AG08396 (cell line): Measurements from ENCODE around the gene CBLN1.
"Not testable (repeated sequence)": the region's sequence is repeated elsewhere in the genome, so short reads cannot be mapped to it uniquely, and the experiment has no call there.

Experiments used
- DNase-seq: peaks from one replicate; pipeline ENCODE4 v3.0.0; 2012; ENCODE audit warnings: low spot score, mixed read lengths

The CBLN1 gene

DNA sequence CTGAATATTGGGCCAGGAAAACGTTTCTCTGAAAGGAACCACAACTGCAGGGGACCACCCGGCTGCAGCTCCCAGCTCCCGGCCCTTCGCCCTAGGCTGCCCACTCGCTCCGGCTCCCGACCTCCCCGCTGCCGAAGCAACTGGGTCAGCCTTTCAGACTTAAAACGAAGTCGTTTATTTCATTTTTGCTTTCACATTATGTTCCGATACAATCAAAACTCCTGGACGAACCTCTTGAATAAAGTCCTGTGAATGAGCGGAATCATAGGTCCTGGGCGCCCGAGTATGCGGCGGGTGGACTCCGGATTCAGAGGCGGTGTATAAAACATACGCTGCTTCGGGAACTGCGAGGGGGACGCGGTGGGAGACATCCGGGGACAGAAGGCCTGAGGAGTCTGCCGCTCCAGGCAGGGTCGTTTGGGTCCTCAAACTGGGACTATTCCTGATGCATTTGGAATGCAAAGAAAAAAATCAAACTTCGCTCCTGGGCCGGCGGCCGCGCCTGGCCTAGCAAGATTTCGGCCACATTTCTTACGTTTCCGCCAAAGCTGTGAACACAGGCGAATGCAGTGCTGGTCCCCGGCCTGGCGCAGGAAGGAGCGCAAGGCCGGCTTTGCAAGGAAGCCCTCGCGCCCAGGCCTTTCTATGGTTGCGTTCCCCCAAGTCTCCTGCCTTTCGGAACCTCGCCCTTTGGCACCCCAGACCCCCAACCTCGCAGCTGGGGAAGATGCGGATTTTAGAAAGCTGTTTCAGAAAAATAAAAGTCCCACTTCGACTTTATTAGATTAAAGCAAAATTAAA, 3.7 kb downstream of the CBLN1 start:
- DNase-seq: no peak

DNA sequence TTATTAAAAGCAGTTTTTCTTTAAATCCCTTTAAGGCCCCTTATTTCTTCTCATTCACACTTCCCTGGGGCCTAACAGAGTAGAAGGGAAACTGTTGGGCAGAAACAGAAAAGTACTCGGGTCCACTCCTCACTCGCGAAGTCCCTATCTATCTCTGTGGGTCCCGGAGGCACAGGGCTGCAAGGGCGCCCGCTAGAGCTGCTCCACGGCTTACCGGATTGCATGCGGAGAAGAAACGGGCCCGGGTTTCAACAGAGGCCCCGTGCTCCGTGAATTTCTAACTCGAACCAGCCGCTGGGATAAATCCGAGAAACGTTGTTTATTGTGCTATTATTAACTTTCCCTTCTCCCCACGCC, 4.3 kb downstream of the CBLN1 start:
- DNase-seq: no peak

DNA sequence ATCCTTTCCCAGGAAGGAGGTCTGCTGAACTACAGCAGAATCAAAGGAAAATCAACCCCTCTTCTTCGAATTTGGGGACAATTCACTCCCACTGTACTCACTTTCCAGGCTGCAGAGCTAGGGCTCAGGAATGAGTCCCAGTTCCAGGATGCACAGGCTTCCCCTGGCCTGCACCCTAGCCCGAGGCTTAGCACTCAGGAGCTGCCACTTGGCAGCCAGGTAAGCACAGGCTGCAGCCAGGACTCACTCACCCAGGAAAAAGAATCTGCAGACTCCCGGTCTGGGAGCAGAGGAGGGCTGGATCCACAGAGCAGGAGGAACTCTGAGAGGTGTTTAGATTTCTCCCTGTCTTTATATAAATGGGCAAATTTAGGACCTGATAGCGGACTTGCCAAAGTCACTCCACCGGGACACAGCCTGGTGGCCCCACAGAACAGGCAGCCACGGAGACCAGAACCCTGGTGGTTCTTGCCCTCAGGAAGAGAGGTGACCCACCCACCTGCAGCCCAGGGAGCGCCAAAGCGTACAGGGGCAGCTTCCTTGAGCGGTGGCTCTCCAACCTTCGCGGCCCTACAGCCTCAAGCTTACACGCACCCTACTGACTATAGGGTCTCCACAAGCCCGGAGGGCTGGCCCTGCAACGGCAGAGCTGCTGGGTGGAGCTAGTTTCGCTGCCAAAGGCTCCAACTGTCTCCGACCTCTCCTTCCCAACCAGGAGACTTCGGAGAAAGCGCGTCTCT, 4.8 kb downstream of the CBLN1 start:
- DNase-seq: no peak

DNA sequence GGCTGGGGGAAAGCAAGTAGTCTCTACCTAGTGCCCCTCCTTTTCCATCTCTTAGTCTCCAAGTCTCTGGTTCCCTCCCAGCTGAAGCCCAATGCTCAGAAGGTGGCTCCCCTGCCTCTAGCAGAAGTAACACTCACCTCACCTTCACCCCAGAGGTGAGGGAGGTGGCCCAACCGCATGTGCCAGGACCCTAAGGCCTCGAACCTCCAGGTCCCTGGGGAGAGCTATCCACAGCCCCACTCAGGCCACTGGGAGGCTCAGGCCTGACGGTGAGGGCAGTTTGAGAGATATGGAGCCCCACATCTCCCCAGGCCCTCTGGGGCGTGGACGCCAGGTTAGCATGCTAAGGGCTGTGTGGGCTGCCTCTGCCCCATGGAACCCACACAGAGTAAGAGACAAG, 5.8 kb downstream of the CBLN1 start:
- no peak for DNase-seq

DNA sequence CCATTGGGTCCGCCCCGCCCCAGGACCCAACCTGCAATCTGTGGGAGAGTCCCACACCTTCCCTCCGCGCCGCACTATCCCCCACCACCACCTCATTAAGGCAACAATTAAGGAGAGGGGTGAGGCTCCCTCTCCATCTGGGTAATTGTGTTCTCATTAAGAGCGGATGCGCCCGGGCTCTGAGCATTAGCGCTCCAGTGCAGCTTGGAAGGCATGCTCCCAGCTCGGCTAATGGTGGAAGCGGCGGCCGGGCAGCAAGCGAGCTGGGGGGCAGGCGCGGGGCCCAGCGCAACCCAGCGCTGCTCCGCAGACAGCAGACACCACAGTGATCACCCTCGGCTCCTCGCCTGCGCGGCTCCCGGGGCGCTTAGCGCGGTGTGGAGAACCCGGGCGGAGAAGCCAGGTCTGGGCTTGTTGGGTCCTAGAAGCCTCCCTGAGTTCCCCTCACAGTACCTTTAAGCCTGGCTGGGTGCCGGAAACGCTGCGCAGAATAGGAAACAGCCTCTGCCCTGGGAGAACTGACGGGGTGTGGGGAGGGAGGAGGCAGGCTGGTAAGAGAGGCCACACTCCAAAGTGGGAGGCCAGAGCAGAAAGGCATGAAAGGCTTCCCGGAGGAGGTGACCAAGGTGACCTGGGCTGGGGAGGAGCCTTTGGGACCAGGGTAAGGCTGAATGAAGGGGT, 6.4 kb downstream of the CBLN1 start:
- no peak for DNase-seq

DNA sequence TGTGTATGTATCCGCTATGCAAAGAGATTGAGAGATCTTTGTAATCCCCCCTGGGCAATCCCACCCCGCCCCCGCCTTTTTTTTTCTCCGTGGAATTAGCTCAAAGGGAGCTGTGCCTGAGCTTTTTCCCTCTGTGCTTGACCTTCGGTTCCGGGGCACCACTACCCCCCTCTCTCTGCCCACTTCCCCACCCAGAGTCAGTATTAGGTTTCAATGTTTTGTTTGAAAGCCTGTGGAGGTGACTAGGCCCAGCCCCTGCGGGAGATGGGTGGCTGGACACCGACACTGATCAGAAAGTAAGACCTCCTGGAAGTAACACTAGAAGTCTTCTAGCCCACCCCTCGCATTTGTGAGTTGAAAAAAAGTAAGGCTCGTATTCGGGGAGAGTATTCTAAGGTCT, 7.0 kb downstream of the CBLN1 start:
- no peak for DNase-seq

DNA sequence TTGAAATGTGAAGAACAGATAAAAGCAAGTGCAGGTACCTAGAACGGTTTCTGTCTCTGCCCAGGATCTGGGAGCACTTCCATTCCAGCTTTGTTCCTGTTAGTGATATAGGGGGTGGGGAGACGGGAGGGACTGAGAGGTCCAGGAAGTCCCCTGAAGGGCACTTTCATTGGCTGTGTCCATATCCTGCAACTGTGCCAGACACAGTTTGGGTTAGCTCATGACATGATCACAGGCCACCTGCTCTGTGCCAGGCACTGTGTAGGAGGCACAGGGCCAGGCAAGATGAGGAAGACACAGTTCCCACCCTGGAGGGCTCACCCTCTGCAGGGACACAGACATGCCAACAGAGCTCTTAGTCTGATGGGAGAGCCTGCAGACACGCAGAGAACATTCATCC, 7.9 kb downstream of the CBLN1 start:
- DNase-seq: no peak

DNA sequence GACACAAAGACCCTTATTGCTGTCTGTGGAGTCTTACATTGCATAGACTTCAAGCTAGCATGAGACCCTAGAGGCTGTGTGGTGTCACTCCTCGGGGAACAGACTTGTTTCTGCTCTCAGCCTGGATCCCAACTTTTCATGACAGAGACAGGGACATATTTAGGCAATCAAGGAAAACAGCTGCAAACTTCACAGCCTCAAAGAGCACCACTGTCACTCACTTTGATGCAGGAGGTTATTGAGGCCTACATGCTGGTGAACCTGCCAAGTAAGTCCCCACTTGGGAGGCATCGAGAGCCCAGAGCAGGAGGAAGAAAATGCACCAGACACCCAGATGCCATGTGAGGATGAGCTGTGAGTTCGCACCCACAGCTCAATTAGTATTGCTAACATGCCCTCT, 10.3 kb downstream of the CBLN1 start:
- no peak for DNase-seq

DNA sequence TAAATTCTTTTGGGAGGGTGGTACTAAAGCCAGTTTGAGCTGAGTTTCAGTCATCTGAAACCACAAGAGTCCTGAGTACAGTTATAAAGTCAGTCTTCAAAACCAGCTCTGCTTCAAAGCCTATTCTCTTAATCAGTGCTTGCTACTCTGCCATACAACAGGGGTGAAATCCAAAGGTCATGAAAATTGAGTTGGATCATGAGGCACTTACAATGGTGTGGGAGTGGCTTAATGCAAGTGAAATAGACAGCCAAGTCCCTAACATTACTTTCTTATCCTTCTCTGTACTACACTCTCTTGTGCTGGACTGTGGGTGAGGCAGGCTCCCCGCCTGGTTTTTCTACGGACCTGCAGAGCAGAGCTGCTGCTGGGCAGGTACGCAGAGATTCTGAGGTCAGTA, 12.4 kb downstream of the CBLN1 start:
- DNase-seq: no peak

DNA sequence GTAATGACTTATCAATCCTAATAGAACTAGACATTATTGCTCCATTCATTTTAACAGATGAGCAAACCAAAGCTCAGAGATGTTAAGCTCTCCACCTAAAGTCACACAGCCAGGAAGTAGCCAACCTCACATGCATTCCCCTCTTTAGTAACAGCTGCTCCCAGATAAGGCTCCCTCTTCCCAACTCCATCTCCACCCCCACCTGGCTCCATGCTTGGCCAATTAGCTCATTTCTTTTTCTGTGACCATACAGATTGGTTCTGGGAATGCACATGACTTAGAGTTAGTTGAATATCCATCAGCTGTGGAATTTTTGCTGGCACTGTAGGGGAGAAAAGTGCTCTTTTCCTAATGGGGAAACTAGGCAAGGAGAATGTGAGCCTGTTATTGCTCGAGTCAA, 13.0 kb downstream of the CBLN1 start:
- DNase-seq: no peak

DNA sequence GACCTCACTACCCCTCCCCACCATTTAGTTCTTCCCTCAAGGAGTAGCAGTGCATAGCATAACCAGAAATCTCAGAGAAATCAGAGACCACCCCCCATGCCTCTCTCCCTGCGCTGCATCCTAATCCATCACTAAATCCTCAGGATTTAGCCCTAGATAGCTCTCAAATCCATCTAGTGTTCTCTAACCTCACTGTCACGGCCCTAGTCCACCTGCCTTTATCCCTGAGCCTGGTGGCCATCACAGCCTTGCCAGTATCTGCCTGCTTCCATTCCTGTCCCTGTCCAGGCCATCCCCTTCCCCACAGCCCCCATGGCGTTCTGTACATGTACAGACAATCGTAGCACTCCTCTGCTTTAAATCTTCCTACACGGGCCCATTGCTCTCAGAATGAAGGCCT, 19.1 kb downstream of the CBLN1 start:
- DNase-seq: no peak

DNA sequence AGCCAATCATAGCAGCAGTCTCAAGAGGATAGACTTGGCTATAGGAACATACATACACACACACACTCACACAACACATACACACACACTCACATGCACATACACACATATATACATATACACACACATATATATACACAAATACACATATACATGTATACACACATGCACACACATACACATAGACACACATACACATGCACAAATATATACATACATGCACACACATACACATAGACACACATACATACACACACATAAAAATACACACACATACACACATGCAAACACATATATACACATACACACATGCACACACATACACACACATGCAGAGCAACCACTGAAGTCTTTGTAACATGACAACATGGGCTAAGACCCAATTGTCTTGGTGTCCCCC, 19.7 kb downstream of the CBLN1 start:
- no peak for DNase-seq

DNA sequence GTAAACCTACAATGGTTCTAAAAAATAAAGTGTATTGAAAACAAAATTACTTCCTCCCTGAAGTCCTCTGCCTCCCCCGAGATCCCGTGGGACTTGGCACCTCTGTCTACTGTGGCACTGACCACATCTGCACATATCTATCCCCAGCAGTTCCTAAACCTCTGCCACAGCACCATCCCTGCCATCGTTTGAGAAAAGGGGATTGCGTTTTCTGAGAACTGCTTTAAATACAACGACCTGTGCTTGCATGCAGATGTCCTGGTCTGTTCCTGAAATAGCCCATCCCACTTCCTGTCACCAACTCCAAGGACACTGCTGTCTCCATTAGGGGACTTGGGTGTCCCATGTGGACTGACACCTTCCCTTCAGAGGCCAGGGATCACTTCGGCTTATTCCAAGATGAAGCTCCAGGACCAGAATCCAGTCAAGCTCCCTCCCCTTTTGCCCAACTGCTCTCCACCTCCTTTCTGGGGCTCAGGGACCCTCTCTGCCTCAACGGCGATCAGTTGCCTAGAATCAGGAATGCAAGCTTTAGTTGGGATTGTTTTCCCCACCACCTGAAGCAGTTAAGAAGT, 20.6 kb downstream of the CBLN1 start:
- no peak for DNase-seq

DNA sequence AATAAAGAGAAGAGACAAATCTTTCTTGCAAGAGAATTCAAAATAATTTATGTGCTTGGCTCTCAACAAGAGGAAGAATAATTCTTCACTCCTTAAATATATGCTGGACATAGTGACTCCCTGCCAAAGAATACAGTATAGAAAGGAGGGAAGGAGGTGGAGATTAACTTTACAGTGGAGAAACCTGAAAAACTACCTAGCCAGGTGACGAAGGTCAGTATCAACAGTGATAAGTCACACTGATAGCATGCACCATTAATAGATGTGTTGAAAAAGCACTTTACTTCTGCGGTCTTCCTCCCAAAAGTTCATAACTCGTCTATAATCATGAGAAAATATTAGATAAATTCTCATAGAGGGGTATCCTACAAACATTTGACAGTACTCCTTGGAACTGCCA, 21.4 kb downstream of the CBLN1 start:
- DNase-seq: no peak

DNA sequence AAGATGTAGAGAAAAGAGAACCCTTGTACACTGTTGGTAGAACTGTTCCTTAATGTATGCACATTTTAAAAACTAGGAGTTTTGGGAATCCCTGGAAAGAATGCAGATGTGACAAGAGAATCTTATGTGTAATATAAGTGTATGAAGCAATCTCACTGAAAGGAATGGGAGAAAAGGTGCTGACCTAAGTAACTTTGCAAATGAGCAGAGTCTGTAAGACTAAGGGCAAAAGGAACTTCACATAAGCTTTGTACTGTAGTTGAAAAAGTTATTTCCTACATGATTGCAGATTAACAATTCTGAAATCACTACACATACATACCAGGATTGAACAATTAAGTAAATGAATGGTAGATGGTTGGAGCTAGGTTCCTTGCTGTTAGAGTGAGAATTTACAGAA, 22.3 kb downstream of the CBLN1 start:
- no peak for DNase-seq

DNA sequence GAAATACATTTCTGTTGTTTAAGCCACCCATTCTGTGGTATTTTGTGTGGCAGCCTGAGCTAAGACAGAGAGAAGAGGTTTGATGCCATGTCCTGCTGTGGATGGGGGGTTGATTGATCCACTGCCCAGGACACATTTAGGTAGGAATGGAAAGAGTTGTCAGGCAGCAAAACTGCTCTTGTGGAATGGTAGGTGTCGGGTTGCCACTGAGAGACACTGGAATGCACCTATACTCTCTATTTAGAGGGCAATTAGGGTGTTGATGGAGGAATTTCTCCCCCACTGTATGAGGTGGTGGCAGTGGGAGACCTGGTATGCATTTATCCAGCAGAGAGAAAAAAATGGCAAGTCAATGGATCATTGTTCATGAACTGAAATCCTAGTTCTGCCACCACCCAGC, 30.9 kb downstream of the CBLN1 start:
- DNase-seq: no peak

DNA sequence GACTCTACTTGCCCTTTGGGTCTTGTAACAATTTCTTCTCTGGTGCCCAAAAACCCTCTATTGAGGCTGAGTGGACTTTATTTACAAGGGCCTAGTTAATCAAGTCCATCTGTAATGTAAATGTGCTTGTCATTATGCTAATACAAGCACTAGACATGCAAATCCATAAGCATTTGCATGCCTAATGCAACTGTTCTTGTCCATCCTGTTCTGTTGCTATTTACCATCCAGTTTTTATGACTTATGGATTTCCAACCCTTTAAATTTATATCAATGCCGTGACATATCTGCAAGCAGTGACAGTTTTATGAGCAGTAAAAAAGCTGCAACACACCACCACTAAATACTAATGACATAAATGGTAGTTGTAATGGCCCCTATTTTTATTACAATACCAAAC, 33.4 kb downstream of the CBLN1 start:
- DNase-seq: no peak

DNA sequence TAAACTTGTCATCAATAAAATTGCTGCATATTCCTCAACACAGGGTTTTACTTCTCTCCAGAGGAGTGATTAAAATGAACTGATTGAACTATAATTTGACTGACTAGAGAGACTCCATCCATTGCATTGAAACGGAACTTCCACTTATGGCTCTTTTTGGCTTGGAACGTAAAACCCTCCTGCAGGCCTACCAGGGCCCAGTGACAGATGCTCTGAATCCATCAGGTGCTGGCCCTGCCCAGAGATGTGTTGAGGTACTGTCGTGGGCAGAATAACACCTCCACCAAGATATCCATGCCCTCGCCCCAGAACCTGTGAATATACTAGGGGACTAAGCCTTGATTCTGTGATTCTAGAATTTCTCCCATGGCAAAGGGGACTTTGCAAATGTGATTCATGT, 45.4 kb downstream of the CBLN1 start:
- no peak for DNase-seq

DNA sequence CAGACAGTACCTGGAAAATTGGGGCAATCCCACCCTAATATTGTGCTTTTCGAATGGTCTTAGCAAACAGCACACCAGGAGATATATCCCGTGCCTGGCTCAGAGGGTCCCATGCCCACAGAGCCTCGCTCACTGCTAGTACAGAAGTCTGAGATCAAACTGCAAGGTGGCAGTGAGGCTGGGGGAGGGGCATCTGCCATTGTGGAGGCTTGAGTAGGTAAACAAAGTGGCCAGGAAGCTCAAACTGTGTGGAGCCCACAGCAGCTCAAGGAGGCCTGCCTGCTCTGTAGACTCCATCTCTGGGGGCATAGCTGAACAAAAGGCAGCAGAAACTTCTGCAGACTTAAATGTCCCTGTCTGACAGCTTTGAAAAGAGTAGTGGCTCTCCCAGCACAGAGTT, 53.3 kb downstream of the CBLN1 start:
- DNase-seq: not testable (repeated sequence)
